ENCODE data around the gene DPEP2.

GRCh38 chr16:67959536-67960329, 39.6 kb downstream of the DPEP2 start:
- TF ChIP-seq CTCF (conservative IDR thresholded peaks at IDR 0.05; ENCODE audit: low read length), result no peak
- no peak for TF ChIP-seq EZH2phosphoT487 (IDR thresholded peaks at IDR 0.05; ENCODE audit: borderline replicate concordance)

Data from Loucy (cell line).